Muscle of leg (tissue), 11 donors: ENCODE measurements around the gene MGLL. TPM values are rescaled to one million over a fixed set of nuclear protein-coding genes. Genes with fewer than 3 reads are reported as not detected.

Source experiments
- DNase-seq: peaks from one replicate; pipeline ENCODE4 v3.0.0; 2013
- H3K27ac ChIP-seq: one replicate; pipeline ENCODE4 v1.5.1; 2013; ENCODE audit warnings: mild to moderate bottlenecking, low read length, control low read depth
- H3K27me3 ChIP-seq: one replicate; pipeline ENCODE4 v1.6.1; 2013; ENCODE audit warnings: low read length; ENCODE audit not compliant: control insufficient read depth, insufficient read depth
- H3K36me3 ChIP-seq: one replicate; pipeline ENCODE4 v1.6.1; 2013; ENCODE audit warnings: low read length; ENCODE audit not compliant: control insufficient read depth, insufficient read depth
- H3K4me1 ChIP-seq: one replicate; pipeline ENCODE4 v1.6.1; 2013; ENCODE audit warnings: low read length; ENCODE audit not compliant: control insufficient read depth, insufficient read depth
- H3K4me3 ChIP-seq: one replicate; pipeline ENCODE4 v1.5.1; 2013; ENCODE audit warnings: low read length, control low read depth
- H3K9me3 ChIP-seq: replicated peaks from 2 replicates; pipeline ENCODE4 v1.6.1; 2013; ENCODE audit warnings: low read depth, low read length; ENCODE audit not compliant: control insufficient read depth
- WGBS: methylation state at CpG from one replicate; pipeline ENCODE4 v1.1.5; 2013; ENCODE audit warnings: missing lambda C conversion rate; ENCODE audit not compliant: insufficient coverage; 5-methylcytosine and 5-hydroxymethylcytosine counted together
- polyA plus RNA-seq, 8 donors: library from polyadenylated mRNA; unstranded; fragments of 120-200 nt; gene quantifications; one replicate each; pipeline versions ENCODE4 v1.2.1 to v1.2.3, GENCODE V29; 2013; ENCODE audit warnings: inconsistent platforms in 1 of 8, low replicate concordance in 1 of 8; ENCODE audit not compliant: insufficient read length in 8 of 8, insufficient read depth in 1 of 8
- total RNA-seq: library from RNA; stranded (reverse); fragments of 120-200 nt; gene quantifications from one replicate; pipeline ENCODE4 v1.2.4, GENCODE V29; 2013

The MGLL gene
- total and polyA plus RNA-seq, 9 donors: 18.1 to 25.7 (median 22.3) TPM

- Histone ChIP-seq H3K27ac (no peak overlapping the region), H3K27me3 (no peaks in the 10 kb centered on the region), H3K9me3 (no peaks in the 10 kb centered on the region), H3K4me3 (no peak overlapping the region), H3K36me3 (peaks cover 3% of the 10 kb centered on the region), H3K4me1 (peaks cover 57% of the 10 kb centered on the region)
- 71% methylated on average over 4 of the region's 4 CpGs for WGBS
- DNase-seq: peak; percentile 31
Observed at GRCh38 chr3:127702151-127702578, 120.2 kb downstream of the MGLL start.

GRCh38 chr3:127701280-127701911, 120.9 kb downstream of the MGLL start:
- WGBS: 63% methylated on average over 11 of the region's 11 CpGs
- peak; percentile 71 for DNase-seq
- Histone ChIP-seq H3K36me3 (peaks cover 3% of the 10 kb centered on the region), H3K27ac (peak overlapping the region; percentile 72), H3K4me3 (no peak overlapping the region), H3K9me3 (no peaks in the 10 kb centered on the region), H3K4me1 (peaks cover 59% of the 10 kb centered on the region), H3K27me3 (no peaks in the 10 kb centered on the region)

- no peaks in the 10 kb centered on the region for H3K27me3 ChIP-seq
- no peaks in the 10 kb centered on the region for H3K9me3 ChIP-seq
- WGBS: 76% methylated on average over 5 of the region's 5 CpGs
- H3K4me3 ChIP-seq: no peak overlapping the region
- H3K27ac ChIP-seq: peak overlapping the region; percentile 96
- peaks cover 62% of the 10 kb centered on the region for H3K4me1 ChIP-seq
- no peaks in the 10 kb centered on the region for H3K36me3 ChIP-seq
- no peak for DNase-seq
Observed at GRCh38 chr3:127700406-127700805, 121.9 kb downstream of the MGLL start.

GRCh38 chr3:127699416-127700300, 122.7 kb downstream of the MGLL start:
- H3K9me3 ChIP-seq: no peaks in the 10 kb centered on the region
- H3K36me3 ChIP-seq: no peaks in the 10 kb centered on the region
- peak overlapping the region; percentile 96 for H3K27ac ChIP-seq
- 93% methylated on average over 2 of the region's 9 CpGs for WGBS
- H3K4me3 ChIP-seq: no peak overlapping the region
- H3K4me1 ChIP-seq: peaks cover 62% of the 10 kb centered on the region
- no peaks in the 10 kb centered on the region for H3K27me3 ChIP-seq
- no peak for DNase-seq

GRCh38 chr3:127698691-127699415, 123.5 kb downstream of the MGLL start:
- peak overlapping the region; percentile 96 for H3K27ac ChIP-seq
- no peaks in the 10 kb centered on the region for H3K36me3 ChIP-seq
- H3K9me3 ChIP-seq: no peaks in the 10 kb centered on the region
- no peak overlapping the region for H3K4me3 ChIP-seq
- 86% methylated on average over 1 of the region's 6 CpGs for WGBS
- DNase-seq: peak; percentile 93
- H3K4me1 ChIP-seq: peaks cover 62% of the 10 kb centered on the region
- no peaks in the 10 kb centered on the region for H3K27me3 ChIP-seq

- 30% methylated on average over 2 of the region's 3 CpGs for WGBS
- Histone ChIP-seq H3K4me1 (peaks cover 62% of the 10 kb centered on the region), H3K4me3 (no peak overlapping the region), H3K27ac (peak overlapping the region; percentile 96), H3K36me3 (peaks cover 2% of the 10 kb centered on the region), H3K27me3 (no peaks in the 10 kb centered on the region), H3K9me3 (no peaks in the 10 kb centered on the region)
- DNase-seq: peak; percentile 88
Observed at GRCh38 chr3:127698286-127698685, 124.0 kb downstream of the MGLL start.

GRCh38 chr3:127697551-127698240, 124.6 kb downstream of the MGLL start:
- Histone ChIP-seq H3K27me3 (no peaks in the 10 kb centered on the region), H3K27ac (peak overlapping the region; percentile 96), H3K36me3 (peaks cover 8% of the 10 kb centered on the region), H3K9me3 (no peaks in the 10 kb centered on the region), H3K4me1 (peaks cover 62% of the 10 kb centered on the region), H3K4me3 (no peak overlapping the region)
- DNase-seq: peak; percentile 98
- 8% methylated on average over 11 of the region's 16 CpGs for WGBS

GRCh38 chr3:127694467-127695215, 127.7 kb downstream of the MGLL start:
- WGBS: 87% methylated on average over 16 of the region's 17 CpGs
- Histone ChIP-seq H3K4me1 (peaks cover 54% of the 10 kb centered on the region), H3K4me3 (no peak overlapping the region), H3K36me3 (peaks cover 12% of the 10 kb centered on the region), H3K27me3 (no peaks in the 10 kb centered on the region), H3K27ac (no peak overlapping the region), H3K9me3 (no peaks in the 10 kb centered on the region)
- DNase-seq: no peak

- DNase-seq: no peak
- peaks cover 12% of the 10 kb centered on the region for H3K36me3 ChIP-seq
- no peak overlapping the region for H3K27ac ChIP-seq
- no peaks in the 10 kb centered on the region for H3K27me3 ChIP-seq
- peaks cover 54% of the 10 kb centered on the region for H3K4me1 ChIP-seq
- no peak overlapping the region for H3K4me3 ChIP-seq
- no peaks in the 10 kb centered on the region for H3K9me3 ChIP-seq
- WGBS: 77% methylated on average over 4 of the region's 7 CpGs
Observed at GRCh38 chr3:127693336-127693843, 128.9 kb downstream of the MGLL start.
